PC-9 (cell line): ENCODE data around the gene CLIC5.

Experiments
- CTCF ChIP-seq: fragments of 200-600 bp; sonication (generic); conservative IDR thresholded peaks from 2 replicates; pipeline ENCODE4 v1.6.1; 2017; ENCODE audit warnings: mixed run types, antibody characterized with exemption, mild to moderate bottlenecking, moderate library complexity
- EZH2 ChIP-seq: fragments of 200-600 bp; sonication (generic); IDR thresholded peaks from 2 replicates; pipeline ENCODE4 v1.8.0; 2017; ENCODE audit warnings: antibody characterized with exemption, low read depth

GRCh38 chr6:45886776-45887175, 128.9 kb downstream of the CLIC5 start:
- TF ChIP-seq CTCF, result no peak
- TF ChIP-seq EZH2, result no peak
